Measurements from ENCODE around the gene SMG6. TPM values are rescaled to one million over a fixed set of nuclear protein-coding genes. Genes with fewer than 3 reads are reported as not detected.

SMG6 gene
- total RNA-seq, 1 experiment from 2014 or later: 33.8 TPM

DNA sequence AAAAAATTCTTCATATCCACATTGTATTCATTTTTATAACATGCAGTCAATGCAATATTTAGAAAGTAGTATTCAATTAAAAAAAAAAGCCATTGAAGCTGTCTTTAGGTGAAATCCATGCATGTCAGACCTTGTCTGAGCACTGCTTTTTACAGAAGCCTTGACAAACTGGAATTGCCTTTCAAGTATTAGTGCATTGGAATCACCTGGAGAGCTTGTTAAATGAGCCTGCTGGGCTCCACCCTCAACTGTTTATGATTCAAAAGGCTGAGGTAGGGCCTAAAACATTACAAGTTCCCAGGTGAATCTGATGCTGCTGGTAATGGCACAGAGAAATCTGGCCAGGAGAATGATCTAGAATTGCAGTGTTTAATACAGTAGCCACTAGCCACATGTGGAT is 162.9 kb downstream of the SMG6 start:
- H3K27me3 ChIP-seq (replicated peaks; ENCODE audit: control insufficient read depth, insufficient read depth, low read length): no peaks in the 10 kb centered on the region
- Mint-ChIP-seq H3K27ac (ENCODE audit: unreplicated experiment) (no peak overlapping the region), H3K36me3 (ENCODE audit: insufficient read depth, unreplicated experiment) (no peaks in the 10 kb centered on the region), H3K4me1 (ENCODE audit: low read depth, unreplicated experiment) (no peaks in the 10 kb centered on the region), H3K27me3 (ENCODE audit: insufficient read depth, unreplicated experiment) (no peaks in the 10 kb centered on the region), H3K9me3 (ENCODE audit: unreplicated experiment) (no peaks in the 10 kb centered on the region), H3K4me3 (ENCODE audit: unreplicated experiment) (no peak overlapping the region)
- ChIA-PET POLR2A (no interaction called here), CTCF (no interaction called here)
- intact Hi-C loops (cut with micrococcal nuclease; ENCODE audit: unreplicated experiment): no loop called here
- no peak overlapping the region for H3K4me3 ChIP-seq (ENCODE audit: low read depth, low read length)
- no peaks in the 10 kb centered on the region; the same call in 1 of the 2 replicates for H3K36me3 ChIP-seq (ENCODE audit: control insufficient read depth, insufficient read depth, low read length)
- BruUV-seq (replicated peaks): no TSS peak
- TF ChIP-seq, protein P1, sequence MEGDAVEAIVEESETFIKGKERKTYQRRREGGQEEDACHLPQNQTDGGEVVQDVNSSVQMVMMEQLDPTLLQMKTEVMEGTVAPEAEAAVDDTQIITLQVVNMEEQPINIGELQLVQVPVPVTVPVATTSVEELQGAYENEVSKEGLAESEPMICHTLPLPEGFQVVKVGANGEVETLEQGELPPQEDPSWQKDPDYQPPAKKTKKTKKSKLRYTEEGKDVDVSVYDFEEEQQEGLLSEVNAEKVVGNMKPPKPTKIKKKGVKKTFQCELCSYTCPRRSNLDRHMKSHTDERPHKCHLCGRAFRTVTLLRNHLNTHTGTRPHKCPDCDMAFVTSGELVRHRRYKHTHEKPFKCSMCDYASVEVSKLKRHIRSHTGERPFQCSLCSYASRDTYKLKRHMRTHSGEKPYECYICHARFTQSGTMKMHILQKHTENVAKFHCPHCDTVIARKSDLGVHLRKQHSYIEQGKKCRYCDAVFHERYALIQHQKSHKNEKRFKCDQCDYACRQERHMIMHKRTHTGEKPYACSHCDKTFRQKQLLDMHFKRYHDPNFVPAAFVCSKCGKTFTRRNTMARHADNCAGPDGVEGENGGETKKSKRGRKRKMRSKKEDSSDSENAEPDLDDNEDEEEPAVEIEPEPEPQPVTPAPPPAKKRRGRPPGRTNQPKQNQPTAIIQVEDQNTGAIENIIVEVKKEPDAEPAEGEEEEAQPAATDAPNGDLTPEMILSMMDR (IDR thresholded peaks at IDR 0.05; ENCODE audit: insufficient read depth in 1 of 2, low read depth in 1 of 2, low read length in 1 of 2, severe bottlenecking in 1 of 2, unreplicated experiment in 1 of 2): no peak
- no peak for DNase-seq
- no peaks in the 10 kb centered on the region for H3K9me3 ChIP-seq
- H3K4me1 ChIP-seq: no peaks in the 10 kb centered on the region

DNA sequence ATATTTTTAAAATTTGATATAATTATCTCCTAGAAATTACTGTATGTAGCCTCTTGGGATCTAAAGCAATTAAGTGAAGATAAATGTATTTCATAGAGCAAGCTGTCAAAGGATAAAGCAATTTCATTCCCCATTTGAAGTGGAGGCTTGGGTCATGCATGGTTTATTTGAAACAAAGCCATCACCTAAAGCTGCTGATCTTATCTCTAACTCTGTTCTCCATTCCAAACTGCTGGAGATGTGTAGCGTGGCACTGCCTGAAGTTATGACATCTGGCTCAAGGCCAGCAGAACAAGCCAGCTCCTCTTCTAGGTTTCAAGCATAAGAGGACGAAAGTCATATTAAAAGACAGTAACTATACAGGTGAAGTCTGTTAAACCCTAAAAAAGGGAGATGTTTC is 164.8 kb downstream of the SMG6 start:
- ChIA-PET POLR2A (no interaction called here), CTCF (no interaction called here)
- H3K4me1 ChIP-seq: no peaks in the 10 kb centered on the region
- H3K9me3 ChIP-seq: no peaks in the 10 kb centered on the region
- TF ChIP-seq, protein P1 (IDR thresholded peaks at IDR 0.05; ENCODE audit: insufficient read depth in 1 of 2, low read depth in 1 of 2, low read length in 1 of 2, severe bottlenecking in 1 of 2, unreplicated experiment in 1 of 2): no peak
- DNase-seq: no peak
- H3K4me1 Mint-ChIP-seq (ENCODE audit: low read depth, unreplicated experiment): no peaks in the 10 kb centered on the region
- no TSS peak for BruUV-seq (replicated peaks)
- no peak overlapping the region for H3K4me3 Mint-ChIP-seq (ENCODE audit: unreplicated experiment)
- no peak overlapping the region for H3K27ac Mint-ChIP-seq (ENCODE audit: unreplicated experiment)
- H3K9me3 Mint-ChIP-seq (ENCODE audit: unreplicated experiment): no peaks in the 10 kb centered on the region
- H3K36me3 ChIP-seq (ENCODE audit: control insufficient read depth, insufficient read depth, low read length): no peaks in the 10 kb centered on the region; the same call in 1 of the 2 replicates
- H3K4me3 ChIP-seq (ENCODE audit: low read depth, low read length): no peak overlapping the region
- H3K27me3 ChIP-seq (replicated peaks; ENCODE audit: control insufficient read depth, insufficient read depth, low read length): no peaks in the 10 kb centered on the region
- intact Hi-C loops (cut with micrococcal nuclease; ENCODE audit: unreplicated experiment): no loop called here
- H3K27me3 Mint-ChIP-seq (ENCODE audit: insufficient read depth, unreplicated experiment): no peaks in the 10 kb centered on the region
- H3K36me3 Mint-ChIP-seq (ENCODE audit: insufficient read depth, unreplicated experiment): no peaks in the 10 kb centered on the region

DNA sequence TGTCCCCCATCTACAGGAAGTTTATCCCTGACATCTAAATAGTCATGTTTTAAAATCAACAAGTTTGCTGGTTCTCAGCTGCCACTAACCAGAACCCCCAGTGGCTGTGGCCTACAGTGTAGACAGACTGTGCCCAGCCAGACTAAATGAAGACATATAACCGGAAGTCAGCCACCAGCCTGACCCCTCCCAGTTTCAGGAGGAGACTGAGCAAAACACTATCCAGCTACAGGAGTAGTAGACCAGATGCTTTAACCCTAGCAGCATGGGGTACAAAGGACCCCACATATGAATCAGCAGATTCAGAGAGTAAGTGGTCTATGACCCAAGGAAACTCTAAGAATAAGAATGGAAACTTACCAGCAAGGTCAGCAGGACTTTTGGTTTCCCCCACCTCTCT is 165.3 kb downstream of the SMG6 start:
- no peaks in the 10 kb centered on the region; the same call in 1 of the 2 replicates for H3K36me3 ChIP-seq (ENCODE audit: control insufficient read depth, insufficient read depth, low read length)
- CTCF ChIA-PET: no interaction called here
- H3K4me1 ChIP-seq: no peaks in the 10 kb centered on the region
- BruUV-seq (replicated peaks): no TSS peak
- no peak overlapping the region for H3K4me3 ChIP-seq (ENCODE audit: low read depth, low read length)
- no peaks in the 10 kb centered on the region for H3K9me3 ChIP-seq
- H3K27me3 ChIP-seq (replicated peaks; ENCODE audit: control insufficient read depth, insufficient read depth, low read length): no peaks in the 10 kb centered on the region
- Mint-ChIP-seq H3K27ac (ENCODE audit: unreplicated experiment) (peak overlapping the region; percentile 40), H3K27me3 (ENCODE audit: insufficient read depth, unreplicated experiment) (no peaks in the 10 kb centered on the region), H3K36me3 (ENCODE audit: insufficient read depth, unreplicated experiment) (no peaks in the 10 kb centered on the region), H3K9me3 (ENCODE audit: unreplicated experiment) (no peaks in the 10 kb centered on the region), H3K4me1 (ENCODE audit: low read depth, unreplicated experiment) (no peaks in the 10 kb centered on the region), H3K4me3 (ENCODE audit: unreplicated experiment) (no peak overlapping the region)
- TF ChIP-seq, protein P1 (IDR thresholded peaks at IDR 0.05; ENCODE audit: insufficient read depth in 1 of 2, low read depth in 1 of 2, low read length in 1 of 2, severe bottlenecking in 1 of 2, unreplicated experiment in 1 of 2): no peak
- DNase-seq: no peak
- intact Hi-C loops (cut with micrococcal nuclease; ENCODE audit: unreplicated experiment): no loop called here
- POLR2A ChIA-PET: no interaction called here
